ENCODE measurements around the gene FCHO1.
"Not testable (repeated sequence)": the region's sequence is repeated elsewhere in the genome, so short reads cannot be mapped to it uniquely, and the experiment has no call there.

GRCh38 chr19:17777840-17778239 lies 26.6 kb downstream of the FCHO1 start:
- TF ChIP-seq CTCF (conservative IDR thresholded peaks at IDR 0.05; ENCODE audit: low read length); EZH2phosphoT487 (IDR thresholded peaks at IDR 0.05; ENCODE audit: borderline replicate concordance, low read depth, low read length): not testable (repeated sequence)

All from OCI-LY7 (cell line).